HUES6 (cell line): ENCODE measurements around the gene ECE2.

Source experiments
- H3K27ac ChIP-seq: 2 replicates; pipeline ENCODE4 v1.7.0; 2013; ENCODE audit warnings: low read depth, mild to moderate bottlenecking, low read length, inconsistent platforms
- H3K27me3 ChIP-seq: 2 replicates; pipeline ENCODE4 v1.6.1; 2013; ENCODE audit warnings: low read length; ENCODE audit not compliant: control insufficient read depth, insufficient read depth
- H3K36me3 ChIP-seq: 2 replicates; pipeline ENCODE4 v1.6.1; 2013; ENCODE audit warnings: low read length; ENCODE audit not compliant: control insufficient read depth, insufficient read depth
- H3K4me1 ChIP-seq: 2 replicates; pipeline ENCODE4 v1.6.1; 2013; ENCODE audit warnings: low read length; ENCODE audit not compliant: control insufficient read depth, insufficient read depth
- H3K4me3 ChIP-seq: 2 replicates; pipeline ENCODE4 v1.5.1; 2013; ENCODE audit warnings: low read depth, low read length
- H3K9ac ChIP-seq: one replicate; pipeline ENCODE4 v1.6.1; 2013; ENCODE audit warnings: mild to moderate bottlenecking, low read length
- H3K9me3 ChIP-seq: 2 replicates; pipeline ENCODE4 v1.6.1; 2013; ENCODE audit warnings: low read depth, low read length; ENCODE audit not compliant: control insufficient read depth, insufficient read depth

The ECE2 gene

GRCh38 chr3:184234671-184235380 is 41.0 kb upstream of the ECE2 start:
- Histone ChIP-seq H3K27me3 (peaks cover 51% of the 10 kb centered on the region), H3K4me1 (no peaks in the 10 kb centered on the region), H3K4me3 (no peak overlapping the region), H3K36me3 (no peaks in the 10 kb centered on the region), H3K9me3 (no peaks in the 10 kb centered on the region), H3K9ac (no peak overlapping the region), H3K27ac (no peak overlapping the region)

GRCh38 chr3:184235381-184236032 is 40.3 kb upstream of the ECE2 start:
- no peak overlapping the region for H3K27ac ChIP-seq
- no peak overlapping the region for H3K4me3 ChIP-seq
- no peak overlapping the region for H3K9ac ChIP-seq
- H3K4me1 ChIP-seq = no peaks in the 10 kb centered on the region
- H3K36me3 ChIP-seq = no peaks in the 10 kb centered on the region
- H3K9me3 ChIP-seq = no peaks in the 10 kb centered on the region
- peaks cover 44% of the 10 kb centered on the region for H3K27me3 ChIP-seq

GRCh38 chr3:184236033-184236410 is 39.8 kb upstream of the ECE2 start:
- Histone ChIP-seq H3K4me1 (no peaks in the 10 kb centered on the region), H3K27me3 (peaks cover 39% of the 10 kb centered on the region), H3K27ac (no peak overlapping the region), H3K9ac (no peak overlapping the region), H3K4me3 (no peak overlapping the region), H3K9me3 (no peaks in the 10 kb centered on the region), H3K36me3 (no peaks in the 10 kb centered on the region)

GRCh38 chr3:184236636-184237035 is 39.2 kb upstream of the ECE2 start:
- Histone ChIP-seq H3K9me3 (no peaks in the 10 kb centered on the region), H3K9ac (no peak overlapping the region), H3K4me1 (no peaks in the 10 kb centered on the region), H3K36me3 (no peaks in the 10 kb centered on the region), H3K4me3 (no peak overlapping the region), H3K27ac (no peak overlapping the region), H3K27me3 (peaks cover 33% of the 10 kb centered on the region)

- Histone ChIP-seq H3K9me3 (no peaks in the 10 kb centered on the region), H3K36me3 (peaks cover 2% of the 10 kb centered on the region), H3K4me3 (no peak overlapping the region), H3K9ac (no peak overlapping the region), H3K27ac (no peak overlapping the region), H3K4me1 (no peaks in the 10 kb centered on the region), H3K27me3 (peaks cover 27% of the 10 kb centered on the region)
Measured at GRCh38 chr3:184237211-184237610, 38.6 kb upstream of the ECE2 start.

GRCh38 chr3:184237807-184238206 is 38.0 kb upstream of the ECE2 start:
- Histone ChIP-seq H3K4me1 (no peaks in the 10 kb centered on the region), H3K27ac (no peak overlapping the region)

GRCh38 chr3:184238246-184238818 is 37.5 kb upstream of the ECE2 start:
- H3K9me3 ChIP-seq = no peaks in the 10 kb centered on the region
- H3K27ac ChIP-seq = no peak overlapping the region
- peaks cover 16% of the 10 kb centered on the region for H3K27me3 ChIP-seq
- no peak overlapping the region for H3K4me3 ChIP-seq
- H3K36me3 ChIP-seq = peaks cover 13% of the 10 kb centered on the region
- H3K9ac ChIP-seq = no peak overlapping the region
- H3K4me1 ChIP-seq = no peaks in the 10 kb centered on the region

More at GRCh38 chr3:184237807-184238206, 38.0 kb upstream of the ECE2 start:
- Histone ChIP-seq H3K9ac (no peak overlapping the region), H3K27me3 (peaks cover 21% of the 10 kb centered on the region), H3K4me3 (no peak overlapping the region), H3K36me3 (peaks cover 8% of the 10 kb centered on the region), H3K9me3 (no peaks in the 10 kb centered on the region)

GRCh38 chr3:184239221-184239620 is 36.6 kb upstream of the ECE2 start:
- H3K27me3 ChIP-seq = peaks cover 7% of the 10 kb centered on the region; the same call in 1 of the 2 replicates
- H3K27ac ChIP-seq = no peak overlapping the region
- no peaks in the 10 kb centered on the region for H3K4me1 ChIP-seq
- no peaks in the 10 kb centered on the region for H3K9me3 ChIP-seq
- peaks cover 21% of the 10 kb centered on the region for H3K36me3 ChIP-seq
- no peak overlapping the region for H3K4me3 ChIP-seq
- no peak overlapping the region for H3K9ac ChIP-seq

- Histone ChIP-seq H3K27ac (no peak overlapping the region), H3K4me3 (no peak overlapping the region), H3K36me3 (peaks cover 26% of the 10 kb centered on the region), H3K27me3 (peaks cover 4% of the 10 kb centered on the region; the same call in 1 of the 2 replicates), H3K4me1 (no peaks in the 10 kb centered on the region), H3K9ac (no peak overlapping the region), H3K9me3 (no peaks in the 10 kb centered on the region)
Measured at GRCh38 chr3:184239708-184240107, 36.1 kb upstream of the ECE2 start.

- Histone ChIP-seq H3K4me3 (no peak overlapping the region), H3K4me1 (no peaks in the 10 kb centered on the region), H3K27me3 (no peaks in the 10 kb centered on the region; the same call in 1 of the 2 replicates), H3K9me3 (no peaks in the 10 kb centered on the region), H3K36me3 (peaks cover 35% of the 10 kb centered on the region), H3K27ac (no peak overlapping the region), H3K9ac (no peak overlapping the region)
Measured at GRCh38 chr3:184240384-184241140, 35.3 kb upstream of the ECE2 start.

- Histone ChIP-seq H3K4me3 (peak overlapping the region; percentile 50; the same call in 1 of the 2 replicates), H3K4me1 (no peaks in the 10 kb centered on the region), H3K27me3 (no peaks in the 10 kb centered on the region; the same call in 1 of the 2 replicates), H3K9me3 (no peaks in the 10 kb centered on the region), H3K27ac (no peak overlapping the region), H3K9ac (no peak overlapping the region), H3K36me3 (peaks cover 40% of the 10 kb centered on the region)
Measured at GRCh38 chr3:184241141-184241446, 34.7 kb upstream of the ECE2 start.
